Muscle of arm (tissue), 12 donors: ENCODE data around the gene ZKSCAN5. TPM values are rescaled to one million over a fixed set of nuclear protein-coding genes. Genes with fewer than 3 reads are reported as not detected.
"Not testable (repeated sequence)": the region's sequence is repeated elsewhere in the genome, so short reads cannot be mapped to it uniquely, and the experiment has no call there.

ENCODE experiments used
- DNase-seq: peaks from one replicate; pipeline ENCODE4 v3.0.0-alpha.2; 2013
- polyA plus RNA-seq, 12 donors: library from polyadenylated mRNA; unstranded; fragments of 120-200 nt; gene quantifications; one replicate each; pipeline ENCODE4 v1.2.1, GENCODE V29; 2013; ENCODE audit not compliant: insufficient read length in 12 of 12

The ZKSCAN5 gene
- polyA plus RNA-seq, 12 donors: 7.0 to 12.1 (median 11.1) TPM; not detected in 1

GRCh38 chr7:99493823-99494222 lies 10.6 kb upstream of the ZKSCAN5 start:
- DNase-seq: no peak

- no peak for DNase-seq
Observed at GRCh38 chr7:99497766-99498545, 6.5 kb upstream of the ZKSCAN5 start.

GRCh38 chr7:99498546-99498944 lies 5.9 kb upstream of the ZKSCAN5 start:
- DNase-seq: no peak

- peak; percentile 7 for DNase-seq
Observed at GRCh38 chr7:99499371-99499720, 5.1 kb upstream of the ZKSCAN5 start.

GRCh38 chr7:99499721-99500636 lies 4.5 kb upstream of the ZKSCAN5 start, which contains the start of gene ZNF394:
TSS of gene ZNF394 (minus strand) at chr7:99500281. CDS start at chr7:99500093, 188 bp downstream.
- peak; percentile 94 for DNase-seq

GRCh38 chr7:99500637-99501009 lies 3.8 kb upstream of the ZKSCAN5 start:
- no peak for DNase-seq

- not testable (repeated sequence) for DNase-seq
Observed at GRCh38 chr7:99501236-99501635, 3.2 kb upstream of the ZKSCAN5 start.

- no peak for DNase-seq
Observed at GRCh38 chr7:99504281-99504602, 220 bp upstream of the ZKSCAN5 start.

GRCh38 chr7:99505324-99505662 lies 831 bp downstream of the ZKSCAN5 start:
- DNase-seq: no peak

- DNase-seq: no peak
Observed at GRCh38 chr7:99514050-99514449, 9.6 kb downstream of the ZKSCAN5 start.

- no peak for DNase-seq
Observed at GRCh38 chr7:99521399-99521798, 16.9 kb downstream of the ZKSCAN5 start.

- DNase-seq: no peak
Observed at GRCh38 chr7:99525713-99526440, 21.4 kb downstream of the ZKSCAN5 start.

GRCh38 chr7:99531354-99531765 lies 26.9 kb downstream of the ZKSCAN5 start:
- DNase-seq: no peak

- DNase-seq: no peak
Observed at GRCh38 chr7:99535667-99536066, 31.2 kb downstream of the ZKSCAN5 start.

GRCh38 chr7:99539213-99539811 lies 34.9 kb downstream of the ZKSCAN5 start:
- DNase-seq: no peak

- no peak for DNase-seq
Observed at GRCh38 chr7:99540542-99540941, 36.1 kb downstream of the ZKSCAN5 start.

- DNase-seq: no peak
Observed at GRCh38 chr7:99541212-99541611, 36.8 kb downstream of the ZKSCAN5 start.

GRCh38 chr7:99543081-99543671 lies 38.7 kb downstream of the ZKSCAN5 start:
- DNase-seq: no peak

GRCh38 chr7:99543916-99544315 lies 39.5 kb downstream of the ZKSCAN5 start:
- DNase-seq: no peak

GRCh38 chr7:99545308-99545707 lies 40.8 kb downstream of the ZKSCAN5 start:
- not testable (repeated sequence) for DNase-seq

- not testable (repeated sequence) for DNase-seq
Observed at GRCh38 chr7:99549545-99549944, 45.1 kb downstream of the ZKSCAN5 start.

- DNase-seq: peak; percentile 10
Observed at GRCh38 chr7:99551334-99551733, 46.9 kb downstream of the ZKSCAN5 start.
